Activated naive CD4-positive, alpha-beta T cell treated with anti-CD3 and anti-CD28 coated beads, Interleukin-2, amount 50 U/mL, for 16 hours (primary cell): ENCODE measurements around the gene HNRNPR.
"Not testable (repeated sequence)": the region's sequence is repeated elsewhere in the genome, so short reads cannot be mapped to it uniquely, and the experiment has no call there.

Experiments
- DNase-seq: peaks from one replicate; pipeline ENCODE4 v3.0.0-alpha.2; 2020

HNRNPR gene

DNA sequence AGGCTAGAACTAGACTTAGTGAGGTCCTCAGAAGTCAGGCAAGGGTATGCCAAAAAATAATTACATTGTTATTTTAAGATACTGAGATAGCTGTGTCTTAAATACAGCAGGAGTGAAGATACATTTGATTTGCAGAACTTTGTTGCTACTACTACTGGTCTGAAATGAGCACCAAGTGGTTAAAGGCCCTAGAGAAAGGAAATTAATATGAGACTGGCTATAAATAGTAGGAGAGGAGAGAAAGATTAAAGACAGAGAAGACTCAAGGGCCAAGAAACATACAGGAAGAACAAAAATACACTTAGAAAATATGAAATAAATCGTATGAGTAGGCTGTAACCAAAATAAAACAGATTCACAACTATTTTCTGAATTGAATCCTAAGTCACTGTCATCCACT lies 21.3 kb downstream of the HNRNPR start:
- no peak for DNase-seq

DNA sequence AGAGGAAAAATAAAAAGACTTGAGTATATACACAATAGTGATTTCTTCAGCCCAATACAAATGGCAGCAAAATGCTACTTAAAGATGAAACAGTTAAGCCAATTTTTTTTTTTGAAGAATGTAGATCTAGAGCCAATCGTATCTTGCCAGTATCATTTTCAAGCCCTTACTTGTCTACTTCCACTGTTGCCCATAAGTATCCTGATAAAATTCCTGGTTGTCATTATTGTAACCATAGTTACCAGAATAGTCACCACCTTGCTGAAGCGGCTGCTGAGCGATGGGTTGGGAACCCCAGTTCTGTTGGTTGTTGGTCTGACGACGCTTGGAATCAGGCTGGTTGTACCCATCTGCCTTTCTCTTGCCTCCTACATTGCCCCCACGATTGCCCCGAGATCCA lies 33.8 kb downstream of the HNRNPR start:
- not testable (repeated sequence) for DNase-seq

DNA sequence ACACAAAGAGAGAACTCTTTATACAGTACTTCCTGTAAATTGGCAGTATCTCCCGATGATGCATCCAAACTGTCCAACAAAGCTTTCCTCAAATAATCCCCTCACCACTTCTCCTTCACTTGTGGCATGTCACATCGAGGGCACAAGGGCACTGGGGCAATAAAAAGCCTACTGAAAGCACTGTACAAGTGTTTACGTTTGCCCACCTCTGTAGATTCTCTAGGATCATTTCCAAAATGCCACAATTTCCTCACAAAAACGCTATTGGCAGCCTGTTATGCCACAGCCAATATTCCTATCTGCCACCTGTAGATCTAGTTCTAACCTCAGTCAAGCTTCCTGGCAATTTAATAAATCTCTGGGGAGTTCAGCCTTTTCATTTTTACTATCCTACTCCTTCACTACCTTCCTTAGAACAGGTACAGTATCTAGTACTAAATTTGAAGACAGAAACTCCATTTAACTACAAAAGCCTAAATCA lies 39.9 kb downstream of the HNRNPR start:
- DNase-seq: no peak

DNA sequence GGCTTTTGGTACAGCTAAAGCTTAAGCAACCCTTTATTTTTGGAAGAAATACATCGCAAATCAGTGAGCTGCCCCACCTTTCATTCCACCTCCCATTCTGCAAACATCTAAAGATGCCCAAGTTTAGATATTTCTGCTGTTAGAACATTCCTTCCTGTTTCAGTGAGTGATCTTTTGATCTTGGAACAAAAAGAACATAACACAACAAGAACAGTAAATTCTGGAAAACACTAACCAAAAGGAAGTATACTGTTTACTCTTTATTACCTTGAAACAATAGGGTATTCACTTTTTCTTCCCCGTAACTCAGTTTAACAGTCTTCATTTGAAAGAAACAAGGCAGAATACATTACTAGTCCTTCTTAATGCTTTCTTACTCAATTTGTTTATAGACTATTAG lies 40.6 kb downstream of the HNRNPR start:
- DNase-seq: no peak

DNA sequence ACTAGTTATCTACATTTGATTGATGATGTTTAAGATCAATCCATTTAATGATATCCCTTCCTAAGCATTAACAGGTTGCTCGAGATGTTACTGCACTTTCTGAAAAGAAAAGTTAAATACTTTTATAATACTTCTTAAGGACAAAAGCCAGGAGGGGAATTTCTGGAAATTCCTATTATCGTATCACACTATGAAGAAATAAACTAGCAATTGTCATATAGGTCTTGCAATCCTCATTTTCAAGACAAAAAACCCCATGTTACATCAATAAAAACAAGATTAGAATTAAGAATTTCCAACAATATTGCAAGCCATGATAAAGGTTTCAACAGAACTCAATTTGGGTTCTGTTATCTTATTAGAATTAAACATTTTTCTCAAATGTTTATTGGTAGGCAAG lies 47.2 kb downstream of the HNRNPR start:
- no peak for DNase-seq

DNA sequence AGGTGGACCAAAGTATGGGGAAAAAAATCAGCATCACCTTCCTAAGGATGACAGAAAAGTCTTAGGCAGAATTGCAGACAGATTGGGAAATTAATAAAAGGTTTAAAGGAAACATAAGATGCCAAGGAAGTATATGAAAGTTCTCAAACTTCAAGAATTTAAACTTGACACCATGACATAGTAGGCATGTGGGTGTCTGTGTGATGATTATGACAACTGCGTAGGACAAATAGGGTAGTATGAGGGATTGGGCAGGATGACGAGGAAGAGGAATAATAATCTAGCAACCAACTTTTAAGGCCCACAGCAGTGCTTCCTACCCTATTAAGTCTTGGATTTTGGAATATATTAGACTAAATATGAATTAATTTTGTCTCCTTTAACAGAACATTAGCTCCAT lies 52.4 kb downstream of the HNRNPR start:
- no peak for DNase-seq

DNA sequence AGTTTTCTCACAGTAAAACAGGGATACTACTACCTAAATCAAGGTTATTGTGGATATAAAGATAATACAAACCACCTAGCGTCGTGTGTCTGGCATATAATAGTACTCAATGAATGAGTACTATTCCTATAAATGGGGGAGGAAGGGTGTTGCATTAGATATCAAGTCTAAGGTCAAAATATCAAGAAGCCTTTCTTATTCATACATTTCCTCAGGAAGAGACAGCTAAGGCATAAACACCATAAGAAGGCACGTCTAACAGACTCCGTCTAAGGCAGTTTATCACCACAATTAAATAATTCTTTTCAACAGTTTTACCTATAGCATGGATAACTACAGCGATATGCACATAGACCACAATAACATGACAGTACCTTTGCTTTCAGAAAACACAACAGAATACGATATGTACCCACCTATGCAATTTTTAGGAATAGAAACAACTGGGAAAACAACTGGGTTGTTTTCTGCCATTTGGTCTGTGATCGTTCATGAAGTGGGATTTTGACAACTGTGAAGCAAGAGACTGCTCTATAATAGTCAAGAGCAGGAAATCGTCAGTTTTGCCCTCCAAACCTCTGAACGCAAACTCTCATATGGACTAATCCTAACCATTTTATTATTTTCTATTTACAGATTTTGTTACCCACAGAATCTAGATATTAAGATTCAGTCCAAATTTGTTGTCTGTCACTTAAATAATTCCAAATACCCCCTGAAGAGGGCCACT lies 53.1 kb downstream of the HNRNPR start:
- no peak for DNase-seq

DNA sequence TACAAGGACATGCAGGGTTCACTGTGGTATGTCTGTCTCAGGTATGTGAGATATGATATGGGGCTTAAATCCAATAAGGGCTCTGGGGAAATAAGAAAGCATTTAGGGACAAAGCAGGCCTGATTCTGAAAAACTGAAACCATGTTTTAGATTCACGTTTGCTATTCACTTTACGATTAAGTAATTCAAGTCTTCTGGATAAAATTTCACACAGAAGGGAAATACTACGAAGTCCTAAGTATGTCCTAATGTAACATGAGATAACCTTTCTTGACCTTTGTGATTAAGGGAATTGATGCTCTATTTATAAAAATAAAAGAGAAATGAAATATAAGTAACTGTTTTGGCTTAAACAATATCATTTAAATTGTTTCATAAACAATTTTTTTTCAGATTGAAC lies 55.4 kb downstream of the HNRNPR start:
- DNase-seq: no peak

DNA sequence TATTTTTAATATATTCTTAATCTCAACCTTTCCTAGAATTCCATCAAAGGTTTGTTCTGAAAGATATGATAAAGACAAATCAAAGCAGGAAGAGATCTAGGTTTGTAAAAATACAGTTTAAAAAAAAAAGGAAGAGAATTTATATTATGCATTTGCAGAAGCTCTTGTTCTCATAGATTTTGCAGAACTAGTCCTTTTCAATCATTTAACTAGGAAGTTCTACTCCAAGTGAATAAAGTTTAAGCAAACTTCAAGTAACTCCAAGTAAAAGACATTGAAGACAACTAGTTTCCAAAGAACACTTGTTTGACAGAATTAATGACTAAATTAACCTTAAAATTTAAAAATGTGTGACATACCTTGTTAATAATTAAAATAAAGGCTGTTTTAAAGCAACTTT lies 55.9 kb downstream of the HNRNPR start:
- DNase-seq: no peak

DNA sequence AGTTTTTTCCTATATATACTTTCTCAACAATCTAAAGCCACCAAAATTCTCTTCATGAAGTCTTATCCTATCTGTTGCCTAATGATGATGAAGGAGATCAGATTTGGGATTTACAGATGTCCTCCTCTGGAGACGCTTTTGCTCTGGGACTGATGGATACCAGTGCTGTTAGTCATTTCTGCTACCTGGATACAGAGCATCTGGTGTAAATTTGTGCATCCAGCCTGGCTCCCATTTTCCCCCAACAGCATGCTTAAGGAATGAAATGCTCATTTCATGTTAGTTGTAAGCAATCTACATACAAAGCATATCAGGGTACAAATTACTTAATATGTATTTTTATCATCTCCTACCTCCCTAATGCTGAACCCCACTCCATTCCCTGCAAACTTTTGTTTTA lies 57.7 kb downstream of the HNRNPR start:
- DNase-seq: no peak

DNA sequence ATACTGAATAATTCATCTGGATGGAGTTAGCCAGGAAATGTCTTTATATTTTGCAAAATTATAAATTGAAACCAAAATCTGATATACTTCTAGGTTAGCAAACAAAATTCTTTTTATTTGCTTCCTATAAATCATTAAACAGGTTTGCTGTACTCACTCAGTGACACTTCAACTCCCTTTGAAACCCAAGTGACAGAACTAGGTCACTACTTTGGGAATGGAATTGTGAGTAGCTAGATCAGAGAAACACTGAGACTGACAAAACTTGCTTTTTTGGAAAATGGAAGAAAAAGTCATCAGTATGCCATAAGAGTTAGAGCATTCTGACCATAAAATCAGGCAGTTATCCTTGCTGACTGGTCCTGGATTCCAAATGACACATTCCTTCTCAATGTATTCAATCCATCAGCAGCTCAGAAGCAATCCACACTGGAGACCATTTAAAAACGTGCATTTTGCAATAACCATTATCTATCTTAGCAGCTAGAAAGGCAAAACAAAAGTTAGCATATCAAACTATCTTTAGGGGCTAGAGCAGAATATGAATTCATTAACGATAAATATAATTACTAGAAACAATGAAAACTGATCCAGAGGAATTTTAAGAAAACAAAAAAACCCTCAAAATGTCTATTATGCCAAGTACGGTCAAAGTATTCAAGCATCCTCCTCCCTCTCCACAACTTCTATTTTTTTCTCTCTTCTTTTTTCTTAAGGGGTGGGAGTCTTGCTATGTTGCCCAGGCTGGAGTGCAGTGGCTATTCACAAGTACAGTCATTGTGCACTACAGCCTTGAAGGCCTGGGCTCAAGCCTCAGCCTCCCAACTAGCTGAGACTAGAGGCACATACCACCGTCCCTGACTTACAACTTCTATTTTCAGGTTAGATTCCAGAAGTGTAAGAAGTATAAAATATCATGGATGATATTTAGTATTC lies 60.1 kb downstream of the HNRNPR start:
- DNase-seq: no peak

DNA sequence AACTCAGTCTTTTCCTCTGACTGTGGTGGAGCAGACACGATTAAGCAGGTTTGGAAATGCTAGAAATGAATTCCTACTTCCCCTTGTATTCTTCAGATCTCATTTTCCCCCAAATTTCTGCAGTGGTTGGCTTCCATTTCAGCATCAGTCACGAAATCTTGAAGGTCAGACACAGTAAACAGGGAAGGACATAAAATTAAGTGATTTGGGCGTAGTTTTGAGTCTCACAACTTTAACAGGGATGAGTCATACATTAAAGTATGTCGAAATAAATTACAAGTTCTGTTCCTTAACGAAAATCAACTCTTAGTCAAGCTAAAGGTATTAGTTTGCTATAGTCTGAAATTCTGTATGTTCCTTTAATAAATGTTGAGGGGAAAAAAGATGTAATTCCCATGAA lies 61.1 kb downstream of the HNRNPR start:
- no peak for DNase-seq

DNA sequence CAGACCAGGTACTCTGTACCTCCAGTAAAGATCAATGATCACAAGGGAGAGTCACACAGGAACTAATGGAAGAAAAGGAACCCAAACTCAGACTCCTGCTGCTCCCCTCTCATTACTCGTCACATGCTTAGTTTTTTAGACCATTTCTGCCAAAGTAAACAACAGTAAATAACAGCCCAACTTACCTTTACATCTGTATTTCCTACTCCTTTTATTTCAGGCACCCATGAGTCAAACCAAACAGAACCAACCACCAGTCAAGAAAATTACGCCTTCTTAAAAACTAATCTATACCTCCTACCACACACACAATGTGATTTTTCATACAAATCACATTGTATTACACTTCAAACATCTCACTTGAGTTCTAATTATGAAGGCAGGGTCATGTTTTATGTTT lies 65.4 kb downstream of the HNRNPR start:
- DNase-seq: no peak

DNA sequence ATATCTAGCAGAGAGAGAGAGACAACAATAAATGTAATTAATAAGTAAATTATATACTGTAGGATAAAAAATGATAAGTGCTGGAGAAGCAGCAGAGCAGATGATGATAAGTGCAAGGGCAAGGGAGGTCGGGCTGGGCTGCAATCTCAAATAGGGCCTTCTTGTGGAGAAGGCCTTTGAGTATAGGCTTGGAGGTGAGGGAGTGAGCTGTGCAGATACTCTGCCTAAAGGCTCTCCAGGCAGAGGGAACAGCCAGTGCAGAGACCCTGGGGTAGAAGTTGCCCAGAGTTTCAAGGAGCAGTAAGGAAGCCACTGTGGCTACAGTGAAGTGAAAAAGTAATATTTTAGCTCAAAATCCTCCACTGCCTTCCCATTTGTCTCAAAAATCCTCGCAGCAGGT lies 67.6 kb downstream of the HNRNPR start:
- no peak for DNase-seq

DNA sequence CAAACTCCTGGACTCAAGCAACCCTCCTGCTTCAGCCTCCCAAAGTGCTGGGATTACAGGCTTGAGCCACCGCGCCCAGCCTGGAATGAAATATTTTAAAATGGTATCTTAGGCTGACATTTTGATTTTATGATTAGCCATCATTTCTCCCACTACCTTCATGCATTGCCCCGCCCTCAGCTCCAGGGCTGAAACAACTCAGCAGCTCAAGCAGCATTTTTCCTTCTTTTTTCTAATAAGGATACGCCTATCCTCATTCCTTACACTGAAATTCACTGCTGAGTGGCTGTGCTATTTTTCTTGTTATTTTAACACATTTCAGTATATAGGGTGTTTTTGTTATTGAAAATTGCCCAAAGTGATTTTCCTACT lies 70.0 kb downstream of the HNRNPR start:
- no peak for DNase-seq

DNA sequence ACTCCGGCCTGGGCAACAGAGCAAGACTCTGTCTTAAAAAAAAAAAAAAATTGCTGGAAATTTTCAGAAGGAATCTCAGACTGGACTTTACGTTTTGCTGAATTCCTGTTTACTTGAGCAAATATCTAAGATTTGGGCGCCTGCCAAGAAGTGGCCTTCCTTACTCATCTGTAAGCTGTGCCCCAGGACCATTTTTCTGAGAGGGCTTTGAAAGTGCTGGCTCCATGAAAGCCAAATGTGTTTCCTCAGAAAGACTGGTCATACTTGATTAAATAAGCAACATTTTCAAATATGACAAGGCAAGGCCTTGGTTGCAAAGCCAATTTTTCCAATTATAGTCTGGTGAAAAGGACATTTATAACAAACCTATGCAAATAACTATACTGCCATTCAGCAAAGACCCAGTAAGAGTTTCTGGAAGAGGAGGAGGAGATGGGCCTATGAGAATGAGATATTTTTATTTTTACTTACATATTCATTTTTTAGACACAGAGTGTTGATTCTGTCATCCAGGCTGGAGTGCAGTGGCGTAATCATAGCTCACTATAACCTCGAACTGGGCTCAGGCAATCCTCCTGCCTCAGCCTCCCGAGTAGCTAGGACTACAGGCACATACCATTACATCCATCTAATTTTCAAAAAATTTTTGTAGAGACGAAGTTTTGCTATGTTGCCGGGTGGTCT lies 70.5 kb downstream of the HNRNPR start:
- DNase-seq: no peak

DNA sequence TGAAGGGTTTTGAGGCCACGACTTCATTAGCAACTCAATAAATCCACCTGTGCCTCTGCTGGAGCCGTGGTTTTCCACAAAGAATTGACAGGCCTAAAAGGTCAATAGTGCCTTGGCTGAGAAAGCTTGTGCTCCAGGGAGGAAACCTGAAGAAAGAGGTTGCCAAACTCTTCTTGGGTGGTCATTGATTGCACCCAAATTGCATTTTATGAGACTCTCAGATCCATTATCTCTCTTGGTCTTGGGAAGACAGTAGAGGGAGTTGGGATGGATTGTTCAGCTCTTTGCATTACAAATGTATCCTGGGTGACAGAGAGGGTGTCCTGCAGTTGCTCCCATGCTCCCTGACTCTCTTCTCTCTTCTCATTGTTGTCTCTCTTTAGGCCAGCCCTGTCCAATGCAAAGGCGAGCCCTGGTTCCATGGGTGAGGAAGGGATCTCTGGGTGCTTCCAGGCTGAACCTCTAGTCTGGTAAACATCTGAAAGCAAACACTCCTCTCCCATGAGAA lies 80.7 kb downstream of the HNRNPR start:
- DNase-seq: no peak

DNA sequence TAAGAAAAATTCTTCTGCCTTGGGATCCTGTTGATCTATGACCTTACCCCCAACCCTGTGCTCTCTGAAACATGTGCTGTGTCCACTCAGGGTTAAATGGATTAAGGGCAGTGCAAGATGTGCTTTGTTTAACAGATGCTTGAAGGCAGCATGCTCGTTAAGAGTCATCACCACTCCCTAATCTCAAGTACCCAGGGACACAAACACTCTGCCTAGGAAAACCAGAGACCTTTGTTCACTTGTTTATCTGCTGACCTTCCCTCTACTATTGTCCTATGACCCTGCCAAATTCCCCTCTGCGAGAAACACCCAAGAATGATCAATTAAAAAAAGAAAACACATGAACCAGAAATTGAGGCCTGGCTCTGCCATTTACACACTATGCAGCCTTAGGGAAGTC lies 86.0 kb downstream of the HNRNPR start:
- not testable (repeated sequence) for DNase-seq

DNA sequence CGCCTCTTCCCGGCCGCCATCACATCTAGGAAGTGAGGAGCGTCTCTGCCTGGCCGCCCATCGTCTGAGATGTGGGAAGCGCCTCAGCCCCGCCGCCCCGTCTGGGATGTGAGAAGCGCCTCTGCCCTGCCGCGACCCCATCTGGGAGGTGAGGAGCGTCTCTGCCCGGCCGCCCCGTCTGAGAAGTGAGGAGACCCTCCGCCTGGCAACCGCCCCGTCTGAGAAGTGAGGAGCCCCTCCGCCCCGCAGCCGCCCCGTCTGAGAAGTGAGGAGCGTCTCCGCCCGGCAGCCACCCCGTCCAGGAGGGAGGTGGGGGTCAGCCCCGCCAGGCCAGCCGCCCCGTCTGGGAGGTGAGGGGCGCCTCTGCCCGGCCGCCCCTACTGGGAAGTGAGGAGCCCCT lies 86.7 kb downstream of the HNRNPR start:
- not testable (repeated sequence) for DNase-seq
